GM23248 (cell line): ENCODE data around the gene C17orf113.

Experiments
- EZH2 ChIP-seq: fragments of 200-600 bp; sonication (generic); IDR thresholded peaks from 2 replicates; pipeline ENCODE4 v1.6.1; 2018; ENCODE audit warnings: antibody characterized with exemption, mild to moderate bottlenecking; ENCODE audit not compliant: insufficient read depth, poor library complexity, severe bottlenecking
- EZH2phosphoT487 ChIP-seq: fragments of 200-600 bp; sonication (generic); IDR thresholded peaks from 2 replicates; pipeline ENCODE4 v1.6.1; 2018; ENCODE audit warnings: antibody characterized with exemption, moderate library complexity, mild to moderate bottlenecking, low read depth; ENCODE audit not compliant: insufficient read depth

DNA sequence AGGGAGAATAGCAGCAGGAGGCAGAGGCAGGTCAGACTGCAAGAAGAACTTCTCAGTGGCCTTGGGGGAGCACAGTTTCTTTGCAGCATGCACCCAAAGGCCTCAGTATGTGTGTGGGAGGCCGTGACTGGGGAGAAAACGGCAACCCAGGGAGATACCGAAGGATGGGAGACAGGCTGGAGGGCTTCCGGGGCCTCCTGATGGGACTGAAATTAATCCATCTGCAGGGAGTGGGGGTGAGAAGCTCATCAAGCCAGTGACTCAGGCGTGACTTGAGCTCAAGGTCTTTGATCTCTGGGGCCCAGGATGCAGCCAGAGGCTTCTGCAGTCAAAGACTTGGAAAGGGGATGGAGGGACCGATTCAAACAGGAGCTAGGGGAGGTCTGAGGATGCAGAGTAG is 5.1 kb upstream of the C17orf113 start:
- no peak for TF ChIP-seq EZH2
- TF ChIP-seq EZH2phosphoT487: no peak
